Urothelium cell line (cell line): ENCODE data around the gene CELA2B.
"Not testable (repeated sequence)": the region's sequence is repeated elsewhere in the genome, so short reads cannot be mapped to it uniquely, and the experiment has no call there.

Source experiments
- DNase-seq: peaks from one replicate; pipeline ENCODE4 v3.0.0; 2011; ENCODE audit warnings: low spot score, mixed read lengths
- FAIRE-seq: peaks from 2 replicates; lab custom pipeline; 2011; peaks lifted over from hg19 to GRCh38; lab: Jason Lieb, UNC

Gene CELA2B

DNA sequence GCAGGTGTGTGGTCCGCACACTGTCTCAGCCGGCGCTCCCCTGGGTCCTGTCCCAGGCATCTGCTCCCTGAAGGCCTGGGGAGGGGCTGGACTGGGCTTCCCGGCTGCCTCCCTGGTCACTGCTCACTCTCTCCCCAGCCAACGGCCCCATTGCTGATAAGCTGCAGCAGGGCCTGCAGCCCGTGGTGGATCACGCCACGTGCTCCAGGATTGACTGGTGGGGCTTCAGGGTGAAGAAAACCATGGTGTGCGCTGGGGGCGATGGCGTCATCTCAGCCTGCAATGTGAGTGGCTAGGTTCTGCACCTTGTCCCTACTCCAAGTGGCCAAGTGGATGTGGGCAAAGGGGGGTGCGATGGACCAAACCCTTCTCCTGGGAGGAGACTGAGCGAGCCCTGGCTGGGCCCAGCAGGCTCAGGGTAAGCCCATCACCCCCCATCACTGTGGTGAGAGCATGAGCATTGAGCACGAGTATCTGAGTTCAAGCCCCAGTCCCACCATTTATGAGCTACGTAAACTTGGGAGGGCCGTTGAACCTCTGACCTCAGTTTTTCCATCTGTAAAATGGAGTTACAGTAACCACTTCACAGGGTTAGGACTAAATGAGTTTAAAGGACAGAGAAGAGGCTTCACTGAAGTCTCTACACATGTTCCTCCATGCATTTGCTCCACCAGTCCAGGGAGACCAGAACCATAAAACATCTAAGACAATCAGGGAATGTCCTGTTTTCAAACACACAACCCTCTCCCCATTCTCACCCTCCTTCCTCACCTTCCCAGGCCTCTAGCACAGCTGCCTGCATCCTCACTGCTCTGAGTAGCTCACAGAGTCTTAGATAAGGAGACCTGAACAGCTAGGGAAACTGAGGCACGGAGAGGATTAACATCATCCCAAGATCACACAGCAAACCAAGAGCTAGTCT lies 31.2 kb upstream of the CELA2B start:
- FAIRE-seq (no peak), DNase-seq (no peak)

DNA sequence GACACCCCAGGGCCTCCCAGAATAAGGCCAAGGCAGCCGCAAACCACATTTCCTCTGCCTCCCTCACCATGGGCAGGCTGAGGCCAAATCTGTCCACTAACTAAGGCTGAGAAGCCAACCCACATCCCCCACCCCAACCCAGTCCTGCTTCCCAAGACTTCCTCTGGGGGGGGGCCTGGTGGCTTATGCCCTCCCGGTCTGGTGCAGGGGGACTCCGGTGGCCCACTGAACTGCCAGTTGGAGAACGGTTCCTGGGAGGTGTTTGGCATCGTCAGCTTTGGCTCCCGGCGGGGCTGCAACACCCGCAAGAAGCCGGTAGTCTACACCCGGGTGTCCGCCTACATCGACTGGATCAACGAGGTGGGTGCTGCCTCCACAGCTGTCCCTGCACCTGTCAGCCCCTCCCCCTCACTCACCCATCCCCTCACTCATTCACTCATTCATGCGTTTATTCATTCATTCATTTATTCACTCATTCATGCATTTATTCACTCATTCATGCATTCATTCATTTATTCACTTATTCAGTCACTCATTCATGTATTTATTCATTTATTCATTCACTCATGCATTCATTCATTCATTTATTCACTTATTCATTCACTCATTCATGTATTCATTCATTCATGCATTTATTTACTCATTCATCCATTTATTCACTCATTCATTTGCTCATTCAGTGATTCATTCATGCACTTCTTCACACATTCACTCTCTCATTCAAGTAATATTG lies 30.3 kb upstream of the CELA2B start:
- DNase-seq (no peak), FAIRE-seq (no peak)

DNA sequence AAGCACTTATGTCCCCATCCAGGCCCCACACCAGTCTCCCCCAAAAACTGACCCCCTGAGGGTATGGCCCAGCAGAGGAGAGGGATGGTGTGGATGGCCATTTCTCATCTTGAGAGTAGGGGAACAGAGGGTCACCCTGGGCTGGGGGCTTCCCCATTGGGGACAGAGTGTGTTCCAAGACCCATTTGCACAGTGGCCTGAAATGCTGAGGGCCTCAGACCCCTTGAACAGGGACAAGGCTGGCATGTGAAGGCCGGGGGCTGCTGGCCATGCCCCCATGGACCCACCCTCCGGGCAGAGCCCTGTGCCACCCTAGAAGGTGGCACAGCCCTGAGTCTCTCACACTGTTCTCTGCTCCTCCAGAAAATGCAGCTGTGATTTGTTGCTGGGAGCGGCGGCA lies 29.7 kb upstream of the CELA2B start:
- FAIRE-seq (no peak), DNase-seq (no peak)

DNA sequence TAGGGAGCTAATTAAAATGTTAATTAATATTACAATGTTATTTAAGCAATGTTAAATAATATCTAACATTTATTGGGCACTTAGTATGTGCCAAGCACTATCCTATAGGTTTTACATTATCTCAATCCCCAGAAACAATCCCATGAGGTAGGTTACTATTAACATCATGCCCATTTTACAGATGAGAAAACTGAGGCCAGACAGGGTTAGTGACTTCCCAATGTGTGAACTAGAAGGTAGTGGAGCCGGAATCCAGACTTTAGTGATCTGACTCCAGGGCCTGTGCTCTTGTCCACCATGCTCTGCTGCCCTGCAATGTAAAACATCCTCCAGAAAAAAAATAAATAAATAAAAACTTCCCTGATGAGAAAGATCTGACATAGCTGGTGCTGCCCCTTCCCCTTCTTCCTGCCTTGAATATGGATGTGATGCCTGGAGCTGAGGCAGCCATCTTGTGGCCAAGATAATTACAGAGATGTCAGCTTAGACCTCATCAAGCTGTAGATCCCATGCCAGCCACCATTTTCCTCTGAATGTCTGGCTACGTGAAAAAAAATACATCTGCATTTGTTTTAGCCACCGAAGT lies 26.9 kb upstream of the CELA2B start:
- no peak for DNase-seq
- FAIRE-seq = no peak

DNA sequence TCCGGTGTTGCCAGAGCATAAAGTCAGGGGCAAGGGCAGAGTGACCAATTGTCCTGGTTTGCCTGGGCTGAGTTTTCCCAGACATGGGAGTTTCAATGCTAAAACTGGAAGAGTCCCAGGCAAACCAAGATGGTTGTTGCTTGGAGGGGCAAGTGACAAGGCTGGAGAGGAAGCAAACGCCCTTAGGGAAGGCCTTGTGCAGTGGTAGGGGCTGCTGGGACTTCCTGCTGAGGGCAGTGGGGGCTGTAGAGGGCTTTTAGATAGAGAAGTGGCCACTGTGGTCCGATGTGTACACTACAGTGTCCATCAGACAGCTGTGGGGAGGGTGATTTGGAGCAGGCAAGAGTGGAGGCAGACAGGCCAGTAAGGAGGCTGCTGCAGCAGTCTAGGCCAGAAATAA lies 26.3 kb upstream of the CELA2B start:
- DNase-seq (no peak), FAIRE-seq (no peak)

DNA sequence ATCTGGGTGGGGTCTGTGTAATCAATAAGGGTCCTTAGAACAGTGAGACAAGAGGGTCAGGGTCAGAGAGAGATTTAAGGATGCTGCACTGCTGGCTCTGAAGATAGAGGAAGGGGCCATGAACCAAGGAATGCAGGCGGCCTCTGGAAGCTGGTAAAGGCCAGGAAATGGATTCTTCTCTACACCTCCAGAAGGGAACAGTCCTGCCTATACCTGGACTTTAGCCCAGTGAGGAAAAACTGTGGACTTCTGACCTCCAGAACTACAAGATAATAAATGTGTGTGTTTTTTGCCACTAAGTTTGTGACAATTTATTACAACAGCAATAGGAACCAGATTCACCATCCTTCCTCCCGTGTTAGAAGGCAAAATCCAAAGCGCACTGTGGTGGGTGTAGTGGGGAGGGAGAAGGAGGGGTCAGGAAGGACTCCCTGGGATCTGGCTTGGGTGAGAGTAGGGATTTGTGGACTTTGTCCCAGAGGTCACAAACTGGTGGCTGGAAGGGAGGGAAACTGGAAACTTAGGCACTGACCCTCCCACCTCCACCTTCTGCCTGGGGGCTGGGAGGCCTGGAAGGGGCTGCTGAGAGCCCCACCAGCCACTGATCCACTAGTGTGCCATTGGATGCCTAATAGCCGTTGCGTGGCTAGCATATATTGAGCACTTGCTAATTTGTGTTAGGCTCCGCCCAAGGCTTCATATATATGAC lies 24.7 kb upstream of the CELA2B start:
- no peak for DNase-seq
- FAIRE-seq = no peak

DNA sequence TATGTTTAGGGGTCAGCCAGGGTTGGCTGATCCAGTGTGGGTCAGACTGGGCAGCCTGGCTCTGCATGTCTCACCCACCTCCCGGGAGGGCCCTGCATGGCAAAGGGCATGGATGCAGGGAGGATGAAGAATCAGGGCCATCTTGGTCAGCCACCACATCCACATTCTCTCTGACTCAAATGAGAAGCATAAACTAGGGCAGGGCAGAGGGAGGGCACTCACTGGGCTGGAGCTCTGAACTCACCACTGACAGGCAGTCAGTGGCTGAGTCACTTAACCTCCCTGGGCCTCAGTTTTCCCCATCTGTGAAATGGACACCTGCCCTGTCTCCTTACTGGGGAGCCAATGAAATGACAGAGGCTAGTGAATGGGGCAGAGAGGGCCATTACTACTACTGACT lies 23.7 kb upstream of the CELA2B start:
- no peak for FAIRE-seq
- no peak for DNase-seq

DNA sequence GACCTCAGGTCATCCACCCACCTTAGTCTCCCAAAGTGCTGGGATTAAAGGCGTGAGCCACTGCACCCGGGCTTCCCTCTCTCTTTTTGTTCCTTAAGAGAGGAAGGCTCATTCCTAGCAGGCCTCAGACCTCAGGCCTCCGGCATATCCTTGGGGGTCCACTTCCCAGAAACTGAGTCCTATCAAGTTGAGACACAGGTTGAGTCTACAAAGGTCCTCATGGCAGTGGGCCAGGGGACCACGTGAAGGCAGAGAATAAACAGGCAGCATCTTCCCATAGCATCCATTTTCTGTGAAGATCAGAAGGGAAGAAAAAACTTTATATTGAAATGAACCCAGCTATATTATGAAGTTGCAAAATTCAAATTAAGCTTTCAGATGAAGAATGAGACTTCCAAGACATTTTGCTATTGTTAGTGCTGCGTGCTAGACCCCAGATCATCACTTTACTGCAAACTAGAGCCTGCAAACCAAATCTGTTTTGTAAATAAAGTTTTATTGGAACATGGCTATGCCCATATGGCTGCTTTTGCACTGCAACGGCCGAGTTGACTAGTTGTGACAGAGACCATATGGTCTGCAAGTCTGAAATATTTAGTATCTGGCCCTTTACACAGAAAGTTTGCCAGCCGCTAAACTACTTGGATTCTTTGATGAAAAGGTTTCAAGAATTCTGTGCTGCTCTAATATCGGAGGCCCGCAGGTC lies 22.9 kb upstream of the CELA2B start:
- FAIRE-seq (no peak), DNase-seq (no peak)

DNA sequence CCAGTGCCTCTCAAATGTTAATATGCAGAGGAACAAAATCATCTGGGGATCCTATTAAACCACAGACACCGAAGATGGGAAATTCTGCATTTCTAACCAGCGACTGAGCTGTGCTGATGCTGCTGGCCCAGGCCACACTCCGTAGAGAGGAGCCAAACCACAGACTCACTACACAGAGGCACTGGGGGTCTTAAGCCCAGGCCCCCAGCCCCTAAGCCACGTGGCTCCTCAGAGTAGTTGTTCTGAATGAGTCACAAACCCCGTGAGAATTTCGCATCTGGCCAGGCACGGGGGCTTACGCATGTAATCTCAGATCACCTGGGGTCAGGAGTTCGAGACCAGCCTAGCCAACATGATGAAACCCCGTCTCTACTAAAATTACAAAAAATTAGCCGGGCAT lies 22.2 kb upstream of the CELA2B start:
- no peak for FAIRE-seq

DNA sequence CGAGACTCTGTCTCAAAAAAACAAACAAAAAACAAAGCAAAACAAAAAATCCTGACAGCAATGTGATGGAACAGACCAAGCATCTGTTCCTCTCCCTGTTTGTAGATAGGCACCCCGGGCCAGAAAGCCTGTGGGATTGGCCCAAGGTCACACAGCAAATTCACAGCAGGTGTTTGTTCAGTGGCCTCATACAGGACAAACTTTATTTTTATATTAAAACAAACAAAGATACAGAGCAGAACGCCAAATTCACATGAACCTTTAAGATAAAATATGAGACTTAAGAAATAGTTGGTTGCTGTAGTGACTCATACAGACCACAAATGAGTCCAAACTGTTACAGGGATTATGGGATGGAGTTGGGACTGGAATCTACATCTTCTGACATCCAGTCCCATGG lies 21.6 kb upstream of the CELA2B start:
- no peak for DNase-seq
- no peak for FAIRE-seq

More for the DNA sequence above, 22.2 kb upstream of the CELA2B start:
- DNase-seq = no peak

DNA sequence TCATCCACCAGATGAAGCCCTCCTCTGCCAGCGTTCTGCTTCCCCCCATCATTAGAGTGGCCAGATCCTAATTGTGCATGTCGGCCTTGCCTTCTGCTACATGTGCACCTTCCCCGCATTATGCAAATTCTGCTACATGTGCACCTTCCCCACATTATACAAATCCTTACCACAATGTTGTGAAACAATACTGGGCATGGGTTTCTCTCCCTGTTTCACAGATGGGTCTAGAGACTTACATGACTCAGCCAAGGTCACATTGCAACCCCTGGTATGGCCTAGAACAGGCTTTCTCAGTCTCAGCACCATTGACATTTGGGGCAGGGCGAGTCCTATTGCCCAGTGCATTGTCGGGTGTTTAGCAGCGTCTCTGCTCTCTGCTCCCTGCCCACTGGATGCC lies 20.4 kb upstream of the CELA2B start:
- no peak for DNase-seq
- FAIRE-seq = peak; percentile 13

DNA sequence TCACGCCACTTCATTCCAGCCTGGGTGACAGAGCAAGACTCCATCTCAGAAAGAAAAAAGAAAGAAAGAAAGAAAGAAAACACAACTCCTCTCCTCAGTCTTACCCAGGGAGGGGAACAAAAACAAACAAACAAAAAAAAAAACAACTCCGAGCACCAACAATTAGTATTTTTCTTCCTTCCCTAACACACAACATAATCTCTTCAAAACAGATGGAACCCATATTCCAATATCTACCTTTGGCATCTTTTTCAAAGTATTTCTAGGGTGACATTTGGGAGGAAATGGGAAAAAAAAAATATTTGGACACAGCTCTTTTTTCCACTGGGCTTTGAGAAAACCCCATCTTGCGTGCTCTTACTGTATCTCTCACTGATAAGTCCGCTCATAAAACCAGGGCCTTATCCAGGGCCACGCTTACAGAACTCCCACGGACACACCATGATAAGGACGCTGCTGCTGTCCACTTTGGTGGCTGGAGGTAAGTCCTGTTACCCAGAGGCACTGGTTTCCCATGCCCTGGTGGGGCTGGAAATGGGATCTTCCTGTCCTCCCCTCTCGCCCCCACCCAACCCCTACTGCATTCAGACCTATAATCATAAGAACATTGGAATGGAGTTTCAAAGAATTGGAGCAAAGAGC lies 19.5 kb upstream of the CELA2B start, which contains the start of gene CELA2A:
Gene CELA2A, plus strand, starts transcription at position 420 of the 642 bp plus-strand sequence. Its CDS starts 22 bp downstream, at position 442.
- no peak for DNase-seq
- FAIRE-seq = no peak

DNA sequence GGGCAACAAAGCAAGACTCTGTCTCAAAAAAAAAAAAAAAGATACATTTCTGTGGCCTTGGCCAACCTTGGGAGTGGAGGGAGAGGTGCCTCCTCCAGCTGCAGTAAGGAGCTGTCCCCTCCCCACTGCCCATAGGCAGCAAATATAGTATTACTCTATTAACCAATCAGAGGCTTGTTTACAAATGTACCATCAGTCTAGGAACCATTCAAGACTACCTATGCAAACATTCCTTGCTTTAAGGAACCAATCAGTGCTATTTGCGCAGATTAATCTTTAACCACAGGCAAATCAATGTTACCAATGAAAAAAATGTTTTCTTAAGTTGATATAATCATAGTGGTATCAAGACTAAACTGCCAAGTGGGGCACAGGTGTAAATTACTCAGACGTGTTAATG lies 18.3 kb upstream of the CELA2B start:
- no peak for FAIRE-seq

DNA sequence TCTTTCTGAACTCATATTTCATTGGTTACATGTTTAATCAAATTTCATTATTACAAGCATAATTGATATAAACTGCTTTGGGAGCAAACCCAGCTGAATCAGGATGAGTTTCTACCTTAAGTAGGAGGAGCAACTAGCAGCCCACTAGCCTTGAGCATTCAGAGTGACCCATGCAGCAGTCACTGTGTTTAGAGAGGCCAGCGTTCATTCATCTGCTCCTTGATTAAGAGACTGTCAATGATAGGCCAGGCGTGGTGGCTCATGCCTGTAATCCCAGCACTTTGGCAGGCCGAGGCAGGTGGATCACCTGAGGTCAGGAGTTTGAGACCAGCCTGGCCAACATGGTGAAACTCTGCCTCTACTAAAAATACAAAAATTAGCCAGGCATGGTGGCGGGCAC lies 17.5 kb upstream of the CELA2B start:
- not testable (repeated sequence) for FAIRE-seq, DNase-seq

More for the DNA sequence above, 18.3 kb upstream of the CELA2B start:
- no peak for DNase-seq

DNA sequence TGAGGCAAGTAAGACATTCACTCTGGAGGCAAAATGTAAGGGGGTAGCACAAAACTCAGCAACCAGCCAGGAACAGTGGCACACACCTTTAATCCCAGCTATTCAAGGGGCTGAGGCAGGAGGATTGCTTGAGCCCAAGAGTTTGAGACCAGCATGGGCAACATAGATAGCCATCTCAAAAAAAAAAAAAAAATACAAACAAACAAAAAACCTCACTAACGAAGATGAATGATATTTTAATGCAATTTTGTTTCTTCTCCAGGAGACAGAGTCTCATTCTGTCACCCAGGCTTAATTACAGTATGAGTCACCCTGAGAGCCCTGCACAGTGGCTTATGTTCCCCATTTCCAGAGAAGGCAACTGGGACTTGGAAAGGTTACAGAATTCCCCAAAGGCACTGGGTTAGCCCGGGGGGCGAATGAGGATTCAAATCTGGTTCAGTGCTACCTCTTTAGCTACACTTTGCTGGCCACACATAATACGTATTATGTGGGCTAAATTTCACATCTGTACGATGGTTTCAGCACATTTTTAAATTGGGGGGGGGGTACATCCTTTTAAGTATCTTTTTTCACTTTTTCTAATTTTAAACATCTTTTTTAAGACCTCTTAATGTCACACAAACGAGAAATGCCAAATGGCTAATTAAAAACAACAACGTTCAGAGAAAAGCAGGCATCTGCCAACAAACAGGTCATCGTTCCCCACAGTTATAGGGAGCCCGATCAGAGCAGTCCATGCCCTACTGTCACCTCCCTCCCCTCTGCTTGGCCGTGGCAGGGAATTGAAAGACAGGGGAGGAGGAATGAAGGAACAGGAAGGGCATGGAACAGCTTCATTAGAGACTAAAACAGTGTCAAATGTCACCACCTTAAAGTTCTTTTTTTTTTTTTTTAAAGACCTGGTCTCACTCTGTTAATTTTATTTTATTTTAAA lies 15.9 kb upstream of the CELA2B start:
- DNase-seq (no peak), FAIRE-seq (no peak)

DNA sequence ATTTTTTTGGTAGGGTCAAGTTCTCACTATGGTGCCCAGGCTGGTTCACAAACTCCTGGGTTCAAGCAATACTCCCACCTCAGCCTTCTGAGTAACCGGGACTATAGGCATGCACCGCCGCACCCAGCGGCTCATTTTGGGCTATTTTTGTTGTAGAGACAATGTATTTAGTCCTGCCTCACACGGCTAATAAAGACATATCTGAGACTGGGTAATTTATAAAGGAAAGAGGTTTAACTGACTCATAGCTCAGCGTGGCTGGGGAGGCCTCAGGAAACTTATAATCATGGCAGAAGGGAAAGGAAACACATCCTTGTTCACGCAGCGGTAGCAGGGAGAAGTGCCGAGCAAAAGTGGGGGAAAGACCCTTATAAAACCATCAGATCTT lies 15.2 kb upstream of the CELA2B start:
- DNase-seq (no peak), FAIRE-seq (no peak)

DNA sequence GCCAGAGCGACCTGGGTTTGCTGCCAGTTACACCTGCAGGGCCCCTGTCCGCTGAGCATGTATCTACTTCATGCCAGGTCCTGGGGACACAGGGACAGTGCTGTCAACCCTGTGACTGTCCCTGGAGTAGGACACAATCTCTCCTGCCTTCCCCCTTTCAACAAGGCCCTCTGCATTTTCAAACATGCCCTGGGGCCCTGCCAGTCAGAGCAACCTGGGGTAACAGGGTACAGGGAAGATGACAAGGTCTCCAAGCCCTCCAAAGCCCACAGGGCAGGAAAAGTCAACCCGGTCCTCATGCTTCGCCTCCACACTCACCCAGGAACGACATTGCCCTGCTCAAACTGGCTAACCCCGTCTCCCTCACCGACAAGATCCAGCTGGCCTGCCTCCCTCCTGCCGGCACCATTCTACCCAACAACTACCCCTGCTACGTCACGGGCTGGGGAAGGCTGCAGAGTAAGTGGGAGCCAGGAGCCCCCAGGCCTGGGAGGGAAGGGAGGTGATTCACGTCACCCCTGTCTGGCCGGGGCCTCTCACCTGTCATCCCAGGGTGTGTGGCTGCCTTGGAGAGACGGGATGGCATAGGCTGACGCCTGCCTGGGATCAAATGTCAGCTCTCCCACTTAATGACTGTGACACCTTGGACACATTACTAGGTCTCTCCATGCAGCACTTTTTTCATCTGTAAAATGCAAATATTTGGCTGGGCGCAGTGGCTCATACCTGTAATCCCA lies 12.7 kb upstream of the CELA2B start:
- FAIRE-seq, DNase-seq: not testable (repeated sequence)

DNA sequence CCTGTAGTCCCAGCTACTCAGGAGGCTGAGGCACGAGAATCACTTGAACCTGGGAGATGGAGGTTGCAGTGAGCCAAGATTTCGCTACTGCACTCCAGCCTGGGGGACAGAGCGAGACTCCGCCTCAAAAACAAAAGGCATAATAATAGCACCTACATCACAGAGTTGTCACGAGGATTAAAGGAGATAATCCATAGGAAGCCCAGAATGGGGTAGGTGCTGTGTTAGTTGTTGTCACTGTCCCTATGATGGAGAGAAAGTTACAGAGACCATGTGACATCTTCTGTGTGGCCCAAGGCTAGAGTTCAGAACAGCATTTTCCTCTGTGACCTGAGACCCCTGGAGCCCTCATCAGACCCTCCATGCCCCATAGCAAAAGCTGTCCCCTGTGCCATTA lies 12.0 kb upstream of the CELA2B start:
- FAIRE-seq, DNase-seq: not testable (repeated sequence)
